Natural killer cell (primary cell): Measurements from ENCODE around the gene CIITA. TPM values are rescaled to one million over a fixed set of nuclear protein-coding genes. Genes with fewer than 3 reads are reported as not detected.
"Not testable (repeated sequence)": the region's sequence is repeated elsewhere in the genome, so short reads cannot be mapped to it uniquely, and the experiment has no call there.

Experiments used
- ATAC-seq, 3 donors: fragments of 150-1000 bp in 2 of 3; fragments of 200-7000 bp in 1 of 3; cut with Tn5 transposase; 1 replicate in 1 of 3; 2 replicates in 2 of 3; pipeline ENCODE4 v1.10.0; 2021; ENCODE audit warnings: mild to moderate bottlenecking in 2 of 3, moderate library complexity in 2 of 3
- DNase-seq, 2 donors: peaks; one replicate each; pipeline versions ENCODE4 v3.0.0 to v3.0.0-alpha.2; 2013 to 2021; ENCODE audit warnings: mixed read lengths in 1 of 2
- H3K27ac ChIP-seq: one replicate; pipeline ENCODE4 v1.5.1; 2013; ENCODE audit warnings: mild to moderate bottlenecking, low read length
- H3K27me3 ChIP-seq: one replicate; pipeline ENCODE4 v1.6.1; 2013; ENCODE audit warnings: low read length; ENCODE audit not compliant: control insufficient read depth, insufficient read depth
- H3K36me3 ChIP-seq: one replicate; pipeline ENCODE4 v1.6.1; 2013; ENCODE audit warnings: low read length; ENCODE audit not compliant: control insufficient read depth, insufficient read depth
- H3K4me1 ChIP-seq: one replicate; pipeline ENCODE4 v1.6.1; 2013; ENCODE audit warnings: low read length; ENCODE audit not compliant: control insufficient read depth, insufficient read depth
- H3K4me3 ChIP-seq: one replicate; pipeline ENCODE4 v1.5.1; 2013; ENCODE audit warnings: low read length
- H3K9me3 ChIP-seq: one replicate; pipeline ENCODE4 v1.6.1; 2013; ENCODE audit warnings: low read length; ENCODE audit not compliant: control insufficient read depth, insufficient read depth
- H3K27ac Mint-ChIP-seq, 2 donors: one replicate each; pipeline ENCODE4 v1.8.0; 2022; ENCODE audit warnings: mild to moderate bottlenecking in 2 of 2, mixed read lengths in 2 of 2, moderate library complexity in 1 of 2
- H3K27me3 Mint-ChIP-seq, 2 donors: one replicate each; pipeline ENCODE4 v1.8.0; 2022; ENCODE audit warnings: low read depth in 2 of 2, mixed read lengths in 2 of 2
- H3K36me3 Mint-ChIP-seq: one replicate; pipeline ENCODE4 v1.8.0; 2022; ENCODE audit warnings: mixed read lengths
- H3K4me1 Mint-ChIP-seq, 2 donors: one replicate each; pipeline ENCODE4 v1.8.0; 2022; ENCODE audit warnings: mixed read lengths in 2 of 2
- H3K4me3 Mint-ChIP-seq: one replicate; pipeline ENCODE4 v1.8.0; 2022; ENCODE audit warnings: mild to moderate bottlenecking, moderate library complexity, mixed read lengths
- H3K9me3 Mint-ChIP-seq, 2 donors: one replicate each; pipeline ENCODE4 v1.8.0; 2022; ENCODE audit warnings: mixed read lengths in 2 of 2
- WGBS: methylation state at CpG from one replicate; pipeline ENCODE4 v1.1.7; 2013; ENCODE audit warnings: missing lambda C conversion rate; ENCODE audit not compliant: insufficient coverage; 5-methylcytosine and 5-hydroxymethylcytosine counted together
- intact Hi-C: fragments of 100-400 bp; cut with micrococcal nuclease; formaldehyde crosslinking; loops from one replicate; pipeline ENCODE4 v1.14.2; 2022
- total RNA-seq, 4 donors: library from RNA; stranded (reverse); fragments of 120-200 nt in 1 of 4; gene quantifications; one replicate each; pipeline versions ENCODE4 v1.2.3 to v1.2.4, GENCODE V29; 2013 to 2022
- TF ChIP-seq, protein P1 (sequence below): fragments of 200-600 bp; IDR thresholded peaks from one replicate; pipeline ENCODE4 v1.8.0; 2022; ENCODE audit warnings: antibody characterized with exemption

The CIITA gene
- total RNA-seq, 3 donors from 2014 or later (not counting 1 experiment from before 2014, with no cell fraction given), result 11.5 to 17.7 (median 14.4) TPM

DNA sequence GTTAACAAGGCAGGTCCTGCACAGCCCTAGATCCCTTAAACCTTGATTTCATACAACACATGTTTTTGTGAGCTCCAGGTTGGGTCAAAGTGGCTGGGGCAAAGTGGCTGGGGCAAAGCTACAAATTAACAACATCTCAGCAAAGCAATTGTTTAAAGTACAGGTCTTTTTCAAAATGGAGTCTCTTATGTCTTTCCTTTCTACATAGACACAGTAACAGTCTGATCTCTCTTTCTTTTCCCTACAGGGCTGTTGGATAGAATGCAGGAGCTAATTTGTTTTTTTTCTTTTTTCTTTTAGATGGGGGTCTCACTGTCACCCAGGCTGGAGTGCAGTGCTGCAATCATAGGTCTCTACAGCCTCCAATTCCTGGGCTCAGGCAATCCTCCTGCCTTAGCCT lies 46.8 kb upstream of the CIITA start:
- DNase-seq, ATAC-seq, H3K9me3 ChIP-seq, H3K9me3 Mint-ChIP-seq, H3K36me3 Mint-ChIP-seq, H3K27ac ChIP-seq, H3K36me3 ChIP-seq, H3K27me3 ChIP-seq, H3K4me3 Mint-ChIP-seq, intact Hi-C loops, H3K4me1 Mint-ChIP-seq, H3K27ac Mint-ChIP-seq, H3K27me3 Mint-ChIP-seq, H3K4me3 ChIP-seq: not testable (repeated sequence)
- H3K4me1 ChIP-seq, result peaks cover 18% of the 10 kb centered on the region

DNA sequence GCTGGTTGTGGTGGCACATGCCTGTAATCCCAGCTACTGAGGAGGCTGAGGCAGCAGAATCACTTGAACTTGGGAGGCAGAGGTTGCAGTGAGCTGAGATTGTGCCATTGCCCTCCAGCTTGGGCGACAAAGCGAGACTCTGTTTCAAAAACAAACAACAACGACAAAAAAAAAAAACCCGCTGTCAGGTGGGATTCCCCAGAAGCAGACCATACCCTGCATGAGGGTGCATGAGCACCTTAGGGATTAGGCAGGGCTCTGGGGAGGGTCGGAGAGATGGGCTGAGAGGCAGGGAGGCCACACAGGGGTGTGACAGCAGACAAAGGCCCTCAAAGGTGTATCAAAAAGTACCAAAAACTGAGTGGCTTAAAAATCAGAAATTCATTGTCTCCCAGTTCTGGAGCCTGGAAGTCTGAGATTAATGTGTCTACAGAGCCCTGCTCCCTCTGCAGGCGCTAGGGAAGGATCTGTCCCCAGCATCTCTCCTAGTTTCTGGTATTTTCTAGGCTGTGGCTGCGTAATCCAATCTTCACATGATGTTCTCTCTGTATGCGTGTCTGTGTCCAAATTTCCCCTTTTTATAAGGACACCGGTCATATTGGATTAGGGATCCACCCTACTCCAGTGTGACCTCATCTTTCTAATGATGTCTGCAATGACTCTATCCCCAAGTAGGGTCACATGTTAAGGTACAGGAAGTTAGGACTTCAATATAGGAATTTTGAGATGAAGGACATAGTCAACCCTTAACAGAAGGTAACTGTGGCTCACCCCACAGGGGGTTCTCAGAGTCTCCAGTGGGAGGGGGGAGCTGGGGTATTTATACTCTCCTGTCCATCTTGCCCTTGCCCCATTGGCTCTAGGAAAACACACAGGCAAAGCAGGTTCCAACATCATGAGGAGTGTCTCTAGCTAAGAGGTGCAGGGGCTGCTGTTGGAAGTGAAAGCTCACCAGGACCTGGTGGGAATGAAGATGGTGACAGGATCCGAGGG lies 44.8 kb upstream of the CIITA start:
- Mint-ChIP-seq H3K4me3 (no peak overlapping the region), H3K9me3 (no peaks in the 10 kb centered on the region), H3K27ac (no peak overlapping the region), H3K36me3 (no peaks in the 10 kb centered on the region), H3K27me3 (peaks cover 0 to 7% of the 10 kb centered on the region in 2 donors), H3K4me1 (no peaks in the 10 kb centered on the region)
- no peaks in the 10 kb centered on the region for H3K9me3 ChIP-seq
- no peaks in the 10 kb centered on the region for H3K36me3 ChIP-seq
- TF ChIP-seq, protein P1, sequence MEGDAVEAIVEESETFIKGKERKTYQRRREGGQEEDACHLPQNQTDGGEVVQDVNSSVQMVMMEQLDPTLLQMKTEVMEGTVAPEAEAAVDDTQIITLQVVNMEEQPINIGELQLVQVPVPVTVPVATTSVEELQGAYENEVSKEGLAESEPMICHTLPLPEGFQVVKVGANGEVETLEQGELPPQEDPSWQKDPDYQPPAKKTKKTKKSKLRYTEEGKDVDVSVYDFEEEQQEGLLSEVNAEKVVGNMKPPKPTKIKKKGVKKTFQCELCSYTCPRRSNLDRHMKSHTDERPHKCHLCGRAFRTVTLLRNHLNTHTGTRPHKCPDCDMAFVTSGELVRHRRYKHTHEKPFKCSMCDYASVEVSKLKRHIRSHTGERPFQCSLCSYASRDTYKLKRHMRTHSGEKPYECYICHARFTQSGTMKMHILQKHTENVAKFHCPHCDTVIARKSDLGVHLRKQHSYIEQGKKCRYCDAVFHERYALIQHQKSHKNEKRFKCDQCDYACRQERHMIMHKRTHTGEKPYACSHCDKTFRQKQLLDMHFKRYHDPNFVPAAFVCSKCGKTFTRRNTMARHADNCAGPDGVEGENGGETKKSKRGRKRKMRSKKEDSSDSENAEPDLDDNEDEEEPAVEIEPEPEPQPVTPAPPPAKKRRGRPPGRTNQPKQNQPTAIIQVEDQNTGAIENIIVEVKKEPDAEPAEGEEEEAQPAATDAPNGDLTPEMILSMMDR, result no peak
- 88% methylated on average over 9 of the region's 10 CpGs for WGBS
- H3K27me3 ChIP-seq, result no peaks in the 10 kb centered on the region
- H3K4me1 ChIP-seq, result peaks cover 18% of the 10 kb centered on the region
- no peak overlapping the region for H3K4me3 ChIP-seq
- H3K27ac ChIP-seq, result no peak overlapping the region
- ATAC-seq, result no peak
- no peak for DNase-seq
- intact Hi-C loops, result no loop called here

DNA sequence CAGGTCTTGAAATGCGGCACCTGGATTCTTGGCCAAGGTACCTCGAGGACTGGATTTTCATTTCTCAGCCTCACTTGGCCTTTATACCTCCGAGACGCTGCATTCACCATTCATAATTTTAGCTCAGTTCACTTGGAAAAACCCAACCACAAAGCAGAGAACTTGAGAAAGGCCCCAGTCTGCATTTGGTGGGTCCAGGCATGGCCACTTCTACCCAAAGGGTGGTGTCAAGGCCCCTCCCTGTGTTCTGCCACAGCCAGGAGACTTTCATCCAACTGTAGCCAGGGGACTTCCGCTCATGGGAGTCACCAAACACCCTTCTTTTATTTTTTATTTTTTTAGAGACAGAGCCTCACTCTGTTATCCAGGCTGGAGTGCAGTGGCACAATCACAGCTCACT lies 43.7 kb upstream of the CIITA start:
- TF ChIP-seq, protein P1, result no peak
- 86% methylated on average over 5 of the region's 5 CpGs for WGBS
- Mint-ChIP-seq H3K4me3 (no peak overlapping the region), H3K27me3 (peaks cover 0 to 7% of the 10 kb centered on the region in 2 donors), H3K36me3 (no peaks in the 10 kb centered on the region), H3K9me3 (no peaks in the 10 kb centered on the region), H3K27ac (no peak overlapping the region), H3K4me1 (no peaks in the 10 kb centered on the region)
- Histone ChIP-seq H3K4me3 (no peak overlapping the region), H3K36me3 (no peaks in the 10 kb centered on the region), H3K4me1 (peaks cover 11% of the 10 kb centered on the region), H3K27me3 (no peaks in the 10 kb centered on the region), H3K9me3 (no peaks in the 10 kb centered on the region), H3K27ac (no peak overlapping the region)
- ATAC-seq (no peak), DNase-seq (no peak)
- intact Hi-C loops, result no loop called here

DNA sequence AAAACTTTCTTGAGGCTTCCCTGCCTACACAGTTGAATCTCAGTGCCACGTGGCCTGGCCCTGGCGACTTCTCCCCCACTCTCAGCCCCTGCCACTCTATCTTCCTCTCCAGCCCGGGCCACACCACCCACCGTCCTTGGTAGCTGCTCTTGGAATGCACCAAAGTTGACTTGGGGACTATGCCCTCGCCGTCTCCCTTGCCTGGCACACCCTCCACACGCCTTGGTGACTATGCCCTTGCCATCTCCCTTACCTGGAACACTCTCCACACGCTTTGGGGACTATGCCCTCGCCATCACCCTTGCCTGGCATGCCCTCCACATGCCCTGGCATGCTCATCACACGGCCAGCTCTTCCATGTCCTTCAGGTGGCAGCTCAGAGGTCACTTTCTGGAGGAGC lies 42.9 kb upstream of the CIITA start:
- WGBS, result 92% methylated on average over 10 of the region's 10 CpGs
- Histone ChIP-seq H3K27ac (no peak overlapping the region), H3K36me3 (no peaks in the 10 kb centered on the region), H3K9me3 (no peaks in the 10 kb centered on the region), H3K27me3 (no peaks in the 10 kb centered on the region), H3K4me3 (no peak overlapping the region), H3K4me1 (peaks cover 2% of the 10 kb centered on the region)
- TF ChIP-seq, protein P1, result no peak
- H3K9me3 Mint-ChIP-seq, result no peaks in the 10 kb centered on the region
- H3K4me3 Mint-ChIP-seq, result no peak overlapping the region
- peaks cover 0 to 7% of the 10 kb centered on the region in 2 donors for H3K27me3 Mint-ChIP-seq
- ATAC-seq (no peak), DNase-seq (no peak)
- no peak overlapping the region for H3K27ac Mint-ChIP-seq
- intact Hi-C loops, result no loop called here
- no peaks in the 10 kb centered on the region for H3K36me3 Mint-ChIP-seq
- no peaks in the 10 kb centered on the region for H3K4me1 Mint-ChIP-seq
